Stimulated activated CD8-positive, alpha-beta memory T cell treated with anti-CD3 and anti-CD28 coated beads, Interleukin-4, amount 100 ng/mL, for 48 hours (primary cell): ENCODE data around the gene SIK3.

Experiments
- DNase-seq: peaks from one replicate; pipeline ENCODE4 v3.0.0-alpha.2; 2020

The SIK3 gene

GRCh38 chr11:117107701-117108590 lies 9.7 kb upstream of the SIK3 start:
- DNase-seq: no peak

- peak; percentile 3 for DNase-seq
Measured at GRCh38 chr11:117100556-117100955, 2.3 kb upstream of the SIK3 start.

DNA sequence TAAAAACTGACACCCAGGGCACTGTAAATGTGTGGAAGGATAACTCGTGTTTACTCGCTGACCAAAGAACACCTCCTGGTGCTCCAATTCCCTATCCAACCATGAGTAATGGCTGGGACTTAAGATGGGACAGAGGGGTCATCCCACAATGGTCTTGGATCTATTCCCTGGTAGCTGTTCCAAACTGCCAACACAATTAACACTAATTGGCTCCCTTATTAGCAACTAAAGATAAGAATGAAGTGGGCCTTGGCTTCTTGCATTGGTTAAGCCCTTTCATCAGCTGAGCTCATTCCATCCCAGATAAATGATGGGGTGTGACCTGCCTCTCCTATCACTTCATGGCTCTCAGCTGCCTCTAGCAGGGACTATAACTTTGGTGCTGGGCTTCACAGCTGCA lies 1.5 kb upstream of the SIK3 start:
- peak; percentile 14 for DNase-seq

GRCh38 chr11:117097389-117098268 lies 599 bp downstream of the SIK3 start:
- peak; percentile 51 for DNase-seq

DNA sequence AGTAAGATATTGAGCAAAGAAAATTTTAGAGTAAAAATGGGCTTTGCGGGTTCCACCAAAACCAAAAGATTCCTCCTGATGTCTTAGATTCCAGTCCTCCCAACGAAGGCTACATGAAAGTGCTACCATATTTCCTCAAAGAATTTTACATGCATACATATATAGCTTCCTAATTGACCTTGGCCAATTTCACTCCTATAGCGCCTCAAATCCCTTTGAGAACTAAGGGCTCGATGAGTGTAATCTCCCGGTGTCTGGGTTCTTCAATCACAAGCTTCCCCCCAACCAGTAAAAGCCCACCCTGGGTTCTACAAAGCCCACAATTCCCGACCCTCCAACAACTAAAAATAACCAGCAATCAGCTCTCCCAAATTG lies 1.2 kb downstream of the SIK3 start:
- no peak for DNase-seq

GRCh38 chr11:117096201-117096991 lies 1.8 kb downstream of the SIK3 start:
- DNase-seq: peak; percentile 43

DNA sequence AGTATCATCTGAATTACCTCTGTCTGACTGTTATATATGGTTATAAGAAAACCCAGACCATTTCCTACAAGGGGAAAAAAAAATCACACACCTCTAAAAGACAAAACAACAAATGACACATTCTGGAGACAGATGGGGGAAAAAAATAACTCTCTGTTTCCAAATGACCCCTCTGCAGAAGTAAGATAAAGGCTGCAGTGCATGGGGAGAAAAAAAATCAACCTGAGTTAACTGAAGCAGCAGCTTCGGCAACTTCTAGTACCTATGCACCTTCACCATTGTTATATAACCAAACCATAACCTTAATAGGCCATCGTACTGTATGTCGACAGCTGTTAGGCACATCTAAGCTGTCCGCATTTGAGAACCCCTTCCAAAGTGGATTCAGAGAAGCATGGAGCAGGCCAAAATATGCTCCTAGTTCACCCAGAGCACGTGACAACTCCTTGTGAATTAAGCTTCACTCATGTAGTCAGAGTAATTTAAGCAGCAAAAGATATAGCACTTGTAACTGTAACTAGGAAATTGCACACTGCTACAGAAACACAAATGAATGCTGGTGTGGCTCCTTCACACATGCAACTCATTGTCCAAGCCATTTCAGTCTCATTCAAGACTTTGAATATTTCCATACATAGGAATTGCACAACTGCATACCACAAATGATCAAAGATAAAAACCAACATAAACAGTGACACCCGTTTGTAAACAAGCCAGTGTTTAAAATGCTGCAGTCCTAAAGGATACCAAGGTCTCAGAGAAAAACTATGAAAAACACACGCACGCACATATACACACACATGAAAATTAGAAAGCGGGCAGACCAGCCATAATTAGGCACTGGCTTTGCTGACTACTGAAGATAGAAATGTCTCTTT lies 2.7 kb downstream of the SIK3 start:
- DNase-seq: no peak

DNA sequence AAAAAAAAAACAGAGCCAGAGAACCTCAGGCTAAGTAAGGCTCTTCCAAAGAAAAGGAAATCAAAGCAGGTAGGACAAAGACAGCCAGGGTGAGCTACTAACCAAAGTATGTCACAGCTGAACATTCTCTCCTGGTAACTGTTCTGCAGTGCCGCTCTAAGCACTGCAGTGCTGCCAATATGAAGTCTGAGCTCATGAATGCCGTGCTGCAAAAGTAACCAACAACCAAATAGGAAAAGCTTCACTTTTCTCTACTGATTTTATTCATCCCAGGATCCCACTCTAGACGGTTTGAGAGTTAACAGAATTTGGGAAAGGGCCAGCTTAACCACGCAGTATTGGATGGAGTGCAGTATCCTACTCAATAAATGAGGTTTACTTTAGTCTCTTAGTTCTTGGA lies 3.5 kb downstream of the SIK3 start:
- DNase-seq: no peak

GRCh38 chr11:117092951-117093590 lies 5.2 kb downstream of the SIK3 start:
- DNase-seq: no peak

- no peak for DNase-seq
Measured at GRCh38 chr11:117091753-117092477, 6.3 kb downstream of the SIK3 start.

- no peak for DNase-seq
Measured at GRCh38 chr11:117090111-117090706, 8.0 kb downstream of the SIK3 start.

GRCh38 chr11:117089685-117090084 lies 8.5 kb downstream of the SIK3 start:
- no peak for DNase-seq

DNA sequence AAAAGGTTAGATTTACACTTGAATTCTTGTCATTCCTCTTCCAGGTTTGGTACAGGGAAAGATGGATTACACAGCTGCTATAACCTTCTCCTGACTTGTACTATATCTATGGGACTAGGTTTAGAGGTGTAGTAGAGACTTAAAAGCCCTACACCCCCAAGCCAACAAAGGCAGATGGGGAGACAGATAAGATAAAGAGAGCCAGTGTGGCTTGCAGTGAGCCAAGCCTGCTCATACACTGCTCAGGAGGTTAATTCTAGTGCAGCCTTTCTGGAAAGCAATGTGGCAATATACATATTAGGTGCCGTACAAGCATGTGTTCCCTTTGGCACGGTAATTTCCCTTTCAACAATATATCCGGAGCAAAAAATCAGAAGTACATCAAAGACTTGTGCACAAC lies 10.8 kb downstream of the SIK3 start:
- DNase-seq: no peak

DNA sequence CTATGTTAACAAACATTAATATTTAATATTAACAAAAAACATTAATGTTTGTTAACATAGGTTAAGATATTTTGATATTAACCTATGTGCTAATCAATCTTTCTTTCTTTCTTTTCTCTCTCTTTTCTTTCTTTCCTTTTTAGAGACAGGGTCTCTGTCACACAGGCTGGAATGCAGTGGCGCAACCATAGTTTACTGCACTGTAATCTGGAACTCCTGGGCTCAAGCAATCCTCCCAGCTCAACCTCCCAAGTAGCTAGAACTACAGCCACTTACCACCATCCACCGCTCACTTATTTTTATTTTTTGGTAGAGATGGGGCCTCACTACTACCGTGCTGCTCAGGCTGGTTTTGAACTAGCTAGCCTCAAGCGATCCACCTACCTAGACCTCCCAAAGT lies 13.2 kb downstream of the SIK3 start:
- no peak for DNase-seq

GRCh38 chr11:117083011-117083935 lies 15.0 kb downstream of the SIK3 start:
- DNase-seq: no peak

GRCh38 chr11:117081908-117082307 lies 16.3 kb downstream of the SIK3 start:
- no peak for DNase-seq

- DNase-seq: no peak
Measured at GRCh38 chr11:117080370-117080769, 17.9 kb downstream of the SIK3 start.

DNA sequence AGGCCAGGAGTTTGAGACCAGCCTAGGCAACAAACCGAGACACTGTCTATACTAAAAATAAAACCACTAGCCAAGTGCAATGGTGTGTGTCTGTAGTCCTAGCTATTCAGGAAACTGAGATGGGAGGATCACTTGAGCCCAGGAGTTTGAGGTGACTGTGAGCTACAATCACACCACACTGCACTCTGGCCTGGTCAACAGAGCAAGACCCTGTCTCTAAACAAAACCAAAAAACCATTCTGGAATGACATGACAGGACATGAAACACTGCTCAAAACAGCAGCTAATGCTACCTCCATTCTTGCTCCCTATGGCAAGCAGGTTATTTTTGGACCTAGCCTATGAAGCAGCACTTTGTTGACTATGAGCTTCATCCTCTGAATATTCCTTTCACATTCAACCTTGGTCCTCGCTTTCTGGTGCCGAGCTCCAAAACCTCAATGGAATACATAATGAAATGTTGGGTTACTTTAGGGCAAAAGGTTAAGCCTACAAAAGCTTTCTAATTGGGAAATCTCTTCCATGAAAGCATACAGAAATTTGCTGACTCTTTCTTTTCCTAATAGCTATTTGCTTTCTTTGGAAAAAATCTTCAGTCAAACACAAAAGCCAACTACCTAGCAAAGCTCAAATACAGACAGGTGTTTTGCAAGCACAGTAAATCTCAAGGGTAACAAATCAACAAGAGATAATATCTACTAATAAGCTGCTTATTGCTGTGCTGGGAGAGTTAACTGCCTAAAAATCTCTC lies 21.1 kb downstream of the SIK3 start:
- no peak for DNase-seq

DNA sequence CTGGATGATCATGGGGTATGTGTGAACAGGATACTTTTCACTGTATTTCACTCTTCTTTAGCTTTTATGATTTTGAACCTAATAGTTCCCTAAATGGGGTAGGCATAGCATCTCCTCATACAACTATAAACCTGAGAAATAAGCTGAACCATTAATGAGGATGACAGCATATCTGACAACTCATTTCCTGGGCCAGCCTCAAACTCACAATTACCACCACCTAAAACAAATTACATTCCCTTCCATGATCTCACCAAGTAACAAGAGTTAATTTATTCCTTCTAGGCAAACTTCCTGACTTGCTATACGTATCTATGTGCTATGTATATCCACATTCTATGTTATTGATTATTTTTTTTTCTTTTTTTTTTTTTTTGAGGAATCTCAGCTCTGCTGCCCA lies 23.0 kb downstream of the SIK3 start:
- DNase-seq: no peak
